SK-N-SH treated with all-trans-retinoic acid at 6 μM for 48 hours (cell line): ENCODE data around the gene TMBIM4.
"Not testable (repeated sequence)": the region's sequence is repeated elsewhere in the genome, so short reads cannot be mapped to it uniquely, and the experiment has no call there.

Experiments
- ARNTL ChIP-seq: fragments of 450-650 bp; formaldehyde crosslinking; IDR thresholded peaks from 2 replicates; pipeline ENCODE4 v1.5.0; 2020; ENCODE audit warnings: low read depth, mild to moderate bottlenecking, moderate library complexity, borderline replicate concordance
- GLIS3 ChIP-seq: fragments of 250-450 bp; sonication (Bioruptor Pico); IDR thresholded peaks from 2 replicates; pipeline ENCODE4 v1.5.0; 2020; ENCODE audit warnings: mild to moderate bottlenecking, moderate library complexity
- ZNF8 ChIP-seq: fragments of 450-650 bp; formaldehyde crosslinking; IDR thresholded peaks from 2 replicates; pipeline ENCODE4 v1.5.0; 2020; ENCODE audit warnings: mild to moderate bottlenecking, moderate library complexity
- TF ChIP-seq, protein P1 (sequence below): fragments of 250-450 bp; sonication (Bioruptor Pico); IDR thresholded peaks from 2 replicates; pipeline ENCODE4 v1.5.1; 2020; ENCODE audit warnings: low read depth, mild to moderate bottlenecking, moderate library complexity

DNA sequence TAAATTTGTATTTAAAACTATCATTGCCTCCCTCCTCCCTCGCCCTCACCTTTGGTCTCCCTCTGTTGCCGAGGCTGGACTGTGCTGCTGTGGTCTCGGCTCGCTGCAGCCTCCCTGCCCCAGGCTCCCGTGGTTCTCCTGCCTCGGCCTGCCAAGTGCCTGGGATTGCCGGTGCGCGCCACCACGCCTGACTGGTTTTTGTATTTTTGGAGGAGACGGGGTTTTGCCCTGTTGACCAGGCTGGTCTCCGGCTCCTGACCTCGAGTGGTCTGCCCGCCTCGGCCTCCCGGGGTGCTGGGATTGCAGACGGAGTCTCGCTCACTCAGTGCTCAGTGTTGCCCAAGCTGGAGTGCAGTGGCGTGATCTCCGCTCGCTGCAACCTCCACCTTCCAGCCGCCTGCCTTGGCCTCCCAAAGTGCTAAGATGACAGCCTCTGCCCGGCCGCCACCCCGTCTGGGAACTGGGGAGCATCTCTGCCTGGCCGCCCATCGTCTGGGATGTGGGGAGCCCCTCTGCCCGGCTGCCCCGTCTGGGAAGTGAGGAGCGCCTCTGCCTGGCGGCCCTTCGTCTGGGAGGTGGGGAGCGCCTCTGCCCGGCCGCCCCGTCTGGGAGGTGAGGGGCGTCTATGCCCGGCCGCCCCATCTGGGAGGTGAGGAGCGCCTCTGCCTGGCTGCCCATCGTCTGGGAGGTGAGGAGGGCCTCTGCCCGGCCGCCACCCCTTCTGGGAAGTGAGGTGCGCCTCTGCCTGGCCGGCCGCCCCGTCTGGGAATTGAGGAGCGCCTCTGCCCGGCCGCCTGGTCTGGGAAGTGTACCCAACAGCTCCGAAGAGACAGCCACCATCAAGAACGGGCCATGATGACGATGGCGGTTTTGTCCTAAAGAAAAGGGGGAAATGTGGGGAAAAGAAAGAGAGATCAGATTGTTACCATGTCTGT lies 4.9 kb upstream of the TMBIM4 start:
- TF ChIP-seq, protein P1, sequence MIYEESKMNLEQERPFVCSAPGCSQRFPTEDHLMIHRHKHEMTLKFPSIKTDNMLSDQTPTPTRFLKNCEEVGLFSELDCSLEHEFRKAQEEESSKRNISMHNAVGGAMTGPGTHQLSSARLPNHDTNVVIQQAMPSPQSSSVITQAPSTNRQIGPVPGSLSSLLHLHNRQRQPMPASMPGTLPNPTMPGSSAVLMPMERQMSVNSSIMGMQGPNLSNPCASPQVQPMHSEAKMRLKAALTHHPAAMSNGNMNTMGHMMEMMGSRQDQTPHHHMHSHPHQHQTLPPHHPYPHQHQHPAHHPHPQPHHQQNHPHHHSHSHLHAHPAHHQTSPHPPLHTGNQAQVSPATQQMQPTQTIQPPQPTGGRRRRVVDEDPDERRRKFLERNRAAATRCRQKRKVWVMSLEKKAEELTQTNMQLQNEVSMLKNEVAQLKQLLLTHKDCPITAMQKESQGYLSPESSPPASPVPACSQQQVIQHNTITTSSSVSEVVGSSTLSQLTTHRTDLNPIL (CRISPR knock-in tag), result not testable (repeated sequence)
- not testable (repeated sequence) for TF ChIP-seq ZNF8; GLIS3 (CRISPR knock-in tag); ARNTL
